IPS-18c (cell line): Measurements from ENCODE around the gene CCDC30.
A peak's percentile ranks its signal among the peaks of the same experiment; 100 is the strongest.
"Not testable (repeated sequence)": the region's sequence is repeated elsewhere in the genome, so short reads cannot be mapped to it uniquely, and the experiment has no call there.

Source experiments
- H3K4me3 ChIP-seq: 2 replicates; pipeline ENCODE4 v1.7.0; 2013; ENCODE audit warnings: low read depth, mild to moderate bottlenecking, low read length, moderate library complexity; ENCODE audit not compliant: insufficient read depth
- H3K9me3 ChIP-seq: one replicate; pipeline ENCODE4 v1.6.1; 2013; ENCODE audit warnings: mild to moderate bottlenecking, low read length, moderate library complexity; ENCODE audit not compliant: control insufficient read depth, insufficient read depth

Gene CCDC30

DNA sequence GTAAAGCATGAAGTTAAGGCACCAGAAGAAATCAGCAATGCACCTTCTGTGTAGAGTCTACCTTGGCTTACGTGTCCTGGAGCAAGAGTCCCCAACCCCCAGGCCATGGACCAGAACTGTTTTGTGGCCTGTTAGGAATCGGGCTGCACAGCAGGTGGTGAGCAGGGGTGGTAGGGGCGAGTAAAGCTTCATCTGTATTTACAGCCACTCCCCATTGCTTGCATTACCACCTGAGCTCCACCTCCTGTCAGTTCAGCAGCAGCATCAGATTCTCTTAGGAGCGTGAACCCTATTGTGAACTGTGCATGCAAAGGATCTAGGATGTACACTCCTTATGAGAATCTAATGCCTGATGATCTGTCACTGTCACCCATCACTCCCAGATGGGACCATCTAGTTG, 28.7 kb upstream of the CCDC30 start:
- peaks cover 2% of the 10 kb centered on the region for H3K9me3 ChIP-seq
- no peak overlapping the region for H3K4me3 ChIP-seq

DNA sequence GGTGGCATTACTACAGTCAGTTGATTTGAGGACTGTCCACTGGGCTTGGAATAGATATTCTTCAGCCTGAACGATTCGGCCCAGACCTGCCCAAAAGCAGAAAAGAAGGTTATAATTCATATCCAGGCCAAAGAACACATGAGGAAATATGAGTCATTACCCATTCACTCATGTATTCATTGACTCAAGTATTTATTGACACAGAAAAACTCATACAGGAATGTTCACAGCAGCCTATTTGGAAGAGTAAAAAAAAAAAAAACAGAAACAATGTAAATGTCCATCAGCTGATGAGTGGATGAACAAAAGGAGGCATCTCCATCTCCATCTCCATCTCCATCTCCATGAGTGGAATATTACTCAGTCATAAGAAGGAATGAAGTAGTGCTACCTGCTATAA, 23.1 kb upstream of the CCDC30 start:
- Histone ChIP-seq H3K9me3 (no peaks in the 10 kb centered on the region), H3K4me3 (no peak overlapping the region)

GRCh38 chr1:42442662-42443061, 20.4 kb upstream of the CCDC30 start:
- Histone ChIP-seq H3K4me3 (no peak overlapping the region), H3K9me3 (no peaks in the 10 kb centered on the region)

DNA sequence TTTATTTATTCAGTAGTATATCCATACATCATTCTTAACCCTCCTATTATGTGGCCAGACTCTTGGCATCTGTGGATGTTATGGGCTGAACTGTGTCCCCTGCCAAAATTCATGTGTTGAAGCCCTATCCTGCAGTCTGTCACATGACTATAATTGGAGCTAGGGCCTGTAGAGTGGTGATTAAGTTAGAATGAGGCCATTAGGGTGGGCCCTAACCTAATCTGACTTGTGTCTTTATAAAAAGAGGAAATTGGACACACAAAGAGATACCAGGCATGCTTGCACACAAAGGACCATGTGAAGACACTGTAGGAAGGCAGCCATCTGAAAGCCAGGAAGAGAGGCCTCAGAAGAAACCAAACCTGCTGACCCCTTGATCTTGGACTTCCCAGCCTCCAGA, 13.8 kb upstream of the CCDC30 start:
- Histone ChIP-seq H3K9me3 (no peaks in the 10 kb centered on the region), H3K4me3 (no peak overlapping the region)

GRCh38 chr1:42450061-42450460, 13.0 kb upstream of the CCDC30 start:
- Histone ChIP-seq H3K4me3 (no peak overlapping the region), H3K9me3 (no peaks in the 10 kb centered on the region)

DNA sequence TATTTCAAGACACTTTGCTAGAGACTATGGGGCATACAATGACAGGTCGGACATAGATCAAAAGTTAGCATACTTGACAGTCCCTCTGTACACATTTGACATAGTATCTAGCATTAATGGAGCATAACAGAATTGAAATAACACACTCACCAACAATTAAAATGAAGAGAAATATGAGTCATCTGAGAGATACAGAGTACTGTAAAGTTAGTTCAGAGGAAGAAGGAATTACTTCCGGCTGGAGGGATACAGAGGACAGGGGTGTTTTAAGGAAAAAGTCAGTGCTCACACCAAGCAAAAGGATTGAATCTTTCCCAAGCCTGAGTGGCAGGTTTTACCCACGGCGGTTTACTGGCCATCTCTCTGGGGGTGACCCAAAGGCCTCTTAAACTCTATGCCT, 9.7 kb upstream of the CCDC30 start:
- no peaks in the 10 kb centered on the region for H3K9me3 ChIP-seq
- no peak overlapping the region for H3K4me3 ChIP-seq

GRCh38 chr1:42454403-42454802, 8.7 kb upstream of the CCDC30 start:
- H3K9me3 ChIP-seq = no peaks in the 10 kb centered on the region

GRCh38 chr1:42456010-42456753, 6.9 kb upstream of the CCDC30 start, which contains the start of the genes PPCS and ZMYND12:
TSS of gene PPCS (plus strand) at chr1:42456543. CDS start at chr1:42456566, 23 bp downstream.
TSS of gene ZMYND12 (minus strand) at chr1:42456022. CDS start at chr1:42455997, 25 bp downstream.
- H3K9me3 ChIP-seq = no peaks in the 10 kb centered on the region
- peak within 1 kb of the TSS; percentile 80 for H3K4me3 ChIP-seq

More at GRCh38 chr1:42454403-42454802, 8.7 kb upstream of the CCDC30 start:
- H3K4me3 ChIP-seq = no peak overlapping the region

DNA sequence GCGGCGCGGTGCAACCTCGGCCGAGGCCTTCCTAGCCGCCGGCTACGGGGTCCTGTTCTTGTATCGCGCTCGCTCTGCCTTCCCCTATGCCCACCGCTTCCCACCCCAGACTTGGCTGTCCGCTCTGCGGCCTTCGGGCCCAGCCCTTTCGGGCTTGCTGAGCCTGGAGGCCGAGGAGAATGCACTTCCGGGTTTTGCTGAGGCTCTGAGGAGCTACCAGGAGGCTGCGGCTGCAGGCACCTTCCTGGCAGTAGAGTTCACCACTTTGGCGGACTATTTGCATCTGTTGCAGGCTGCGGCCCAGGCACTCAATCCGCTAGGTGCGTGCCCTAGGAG, 6.4 kb upstream of the CCDC30 start:
- H3K9me3 ChIP-seq = no peaks in the 10 kb centered on the region

GRCh38 chr1:42461196-42461595, 1.9 kb upstream of the CCDC30 start:
- Histone ChIP-seq H3K4me3 (no peak overlapping the region), H3K9me3 (no peaks in the 10 kb centered on the region)

More for the DNA sequence above, 6.4 kb upstream of the CCDC30 start:
- peak overlapping the region; percentile 80 for H3K4me3 ChIP-seq

DNA sequence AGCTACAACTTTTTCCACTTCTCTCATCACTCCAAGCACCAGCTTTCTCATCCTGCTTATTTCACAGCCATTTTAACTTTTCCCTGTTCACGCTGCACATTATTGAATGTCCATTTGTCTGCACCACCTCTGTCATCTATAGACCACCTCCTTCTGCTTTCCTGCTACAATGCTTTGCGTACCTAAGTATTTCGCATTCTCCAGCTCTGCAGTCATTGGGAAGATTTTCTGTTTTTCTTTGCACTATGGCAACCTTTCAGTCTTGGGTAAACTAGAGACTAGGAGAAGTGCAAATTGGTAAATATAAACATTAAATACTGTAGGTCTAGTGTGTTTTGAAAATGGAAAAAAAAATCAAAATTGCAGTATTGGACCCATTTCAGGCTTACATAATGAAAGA, 835 bp downstream of the CCDC30 start:
- Histone ChIP-seq H3K9me3 (no peaks in the 10 kb centered on the region), H3K4me3 (peak overlapping the region; percentile 52)

DNA sequence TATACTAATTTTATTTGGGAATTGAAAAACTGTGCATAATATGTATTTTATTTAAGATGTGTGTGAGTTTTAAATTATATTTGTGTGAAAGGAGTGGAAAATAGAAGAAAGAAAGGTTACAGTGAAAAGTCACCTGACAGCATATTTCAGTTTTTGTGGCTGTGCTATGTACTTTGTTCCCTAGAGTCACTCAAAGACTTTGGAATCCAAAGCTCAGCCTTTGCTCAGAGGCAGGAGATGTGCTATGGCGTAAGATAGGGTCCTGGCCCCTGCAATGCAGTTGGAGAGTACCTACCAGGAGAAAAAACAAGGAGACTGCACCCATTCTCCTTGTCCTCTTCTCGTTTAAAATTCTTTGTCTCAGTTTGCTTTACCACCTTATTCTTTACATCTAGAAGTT, 2.9 kb downstream of the CCDC30 start:
- no peak overlapping the region for H3K4me3 ChIP-seq
- H3K9me3 ChIP-seq = no peaks in the 10 kb centered on the region

DNA sequence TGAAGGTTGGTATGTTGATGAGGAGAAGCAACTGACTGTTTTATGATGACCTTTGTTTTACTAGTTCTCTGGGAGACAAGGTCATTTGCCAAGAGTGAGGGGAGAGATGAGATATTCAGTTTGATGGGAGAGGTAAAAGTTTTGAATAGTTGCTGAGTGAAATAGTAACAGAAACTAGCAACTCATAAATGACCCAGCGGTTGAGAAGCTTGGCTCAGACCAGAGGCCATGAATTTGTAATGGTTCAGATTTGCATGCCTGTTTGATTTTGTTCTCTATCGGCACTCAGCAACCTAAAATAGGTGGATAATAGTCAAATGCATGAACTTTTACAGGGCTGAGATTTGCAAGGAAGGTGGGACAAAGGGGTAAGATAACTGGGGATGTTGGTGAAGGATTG, 6.6 kb downstream of the CCDC30 start:
- Histone ChIP-seq H3K4me3 (no peak overlapping the region), H3K9me3 (no peaks in the 10 kb centered on the region)

DNA sequence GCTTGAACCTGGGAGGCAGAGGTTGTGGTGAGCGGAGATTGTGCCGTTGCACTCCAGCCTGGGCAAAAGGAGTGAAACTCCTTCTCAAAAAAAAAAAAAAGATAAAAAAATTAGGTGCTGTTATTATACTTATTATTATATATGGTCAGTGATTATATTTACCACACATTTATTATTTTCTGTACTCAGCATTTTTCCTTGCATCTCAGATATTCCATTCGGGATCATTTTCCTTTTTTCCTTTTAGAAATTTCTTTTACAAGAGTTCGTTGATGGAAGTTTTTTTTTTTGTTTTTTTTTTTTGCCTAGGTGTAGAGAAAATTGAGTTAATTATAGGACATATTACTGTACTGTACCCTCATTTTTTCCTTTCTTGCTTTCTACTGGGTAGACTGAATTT, 13.5 kb downstream of the CCDC30 start:
- H3K9me3 ChIP-seq = no peaks in the 10 kb centered on the region
- H3K4me3 ChIP-seq = no peak overlapping the region

GRCh38 chr1:42477354-42477753, 14.3 kb downstream of the CCDC30 start:
- H3K4me3 ChIP-seq, H3K9me3 ChIP-seq: not testable (repeated sequence)

- H3K4me3 ChIP-seq = no peak overlapping the region
These were observed 14.7 kb downstream of the CCDC30 start for GRCh38 chr1:42477775-42478174.

DNA sequence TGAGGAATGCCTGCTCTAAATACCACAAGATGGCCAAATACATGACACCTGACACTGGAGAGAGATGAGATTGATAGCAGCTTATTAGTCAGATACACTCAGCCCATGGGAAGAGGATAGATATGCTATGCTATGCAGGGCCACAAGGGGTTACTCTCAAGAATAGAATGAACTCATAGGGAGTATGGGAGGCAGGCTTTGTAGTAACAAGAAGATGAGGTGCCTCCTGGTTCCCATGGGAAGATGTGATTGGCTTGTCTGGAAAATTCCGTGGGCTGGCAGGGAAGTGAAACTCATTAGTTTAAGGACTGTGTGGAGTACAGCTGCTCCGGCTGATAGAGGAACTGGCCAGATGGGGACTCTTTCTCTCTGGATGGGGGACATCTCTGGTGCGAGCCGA, 16.5 kb downstream of the CCDC30 start:
- H3K4me3 ChIP-seq = no peak overlapping the region
- no peaks in the 10 kb centered on the region for H3K9me3 ChIP-seq

More at GRCh38 chr1:42477775-42478174, 14.7 kb downstream of the CCDC30 start:
- no peaks in the 10 kb centered on the region for H3K9me3 ChIP-seq

- Histone ChIP-seq H3K9me3 (no peaks in the 10 kb centered on the region), H3K4me3 (no peak overlapping the region)
These were observed 17.8 kb downstream of the CCDC30 start for GRCh38 chr1:42480921-42481320.

- H3K4me3 ChIP-seq = no peak overlapping the region
- H3K9me3 ChIP-seq = no peaks in the 10 kb centered on the region
These were observed 19.6 kb downstream of the CCDC30 start for GRCh38 chr1:42482635-42483153.
